Measurements from ENCODE around the gene SPATA46. TPM values are rescaled to one million over a fixed set of nuclear protein-coding genes. Genes with fewer than 3 reads are reported as not detected.
"Not testable (repeated sequence)": the region's sequence is repeated elsewhere in the genome, so short reads cannot be mapped to it uniquely, and the experiment has no call there.

The SPATA46 gene
- total RNA-seq, 1 donor from 2014 or later: not detected

- DNase-seq (ENCODE audit: low read depth in 2 of 2): peak; percentile 5 to 38
These were observed 18.9 kb downstream of the SPATA46 start for GRCh38 chr1:162357681-162358266.

- no peak for DNase-seq (ENCODE audit: low read depth in 2 of 2)
These were observed 23.0 kb downstream of the SPATA46 start for GRCh38 chr1:162353702-162354101.

DNA sequence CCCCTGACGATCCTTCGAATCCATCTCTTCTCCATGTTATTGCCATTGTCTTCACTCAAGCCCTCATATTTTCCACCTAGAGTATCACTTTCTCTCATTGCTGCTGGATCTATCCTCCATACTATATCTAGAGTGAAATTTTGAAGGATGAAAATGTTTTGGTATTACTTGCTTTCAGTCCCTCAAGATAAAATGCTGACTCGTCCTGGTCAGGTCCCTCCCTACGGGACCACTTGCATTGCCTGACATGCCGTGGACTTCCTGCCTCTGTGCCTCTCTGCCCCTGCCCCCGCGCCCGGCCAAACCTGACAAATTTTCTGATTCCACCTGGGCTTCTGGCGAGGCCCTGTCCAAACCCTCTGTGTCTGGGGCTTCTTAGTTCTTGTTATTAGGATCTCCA is 23.6 kb downstream of the SPATA46 start:
- no peak for DNase-seq (ENCODE audit: low read depth in 2 of 2)

DNA sequence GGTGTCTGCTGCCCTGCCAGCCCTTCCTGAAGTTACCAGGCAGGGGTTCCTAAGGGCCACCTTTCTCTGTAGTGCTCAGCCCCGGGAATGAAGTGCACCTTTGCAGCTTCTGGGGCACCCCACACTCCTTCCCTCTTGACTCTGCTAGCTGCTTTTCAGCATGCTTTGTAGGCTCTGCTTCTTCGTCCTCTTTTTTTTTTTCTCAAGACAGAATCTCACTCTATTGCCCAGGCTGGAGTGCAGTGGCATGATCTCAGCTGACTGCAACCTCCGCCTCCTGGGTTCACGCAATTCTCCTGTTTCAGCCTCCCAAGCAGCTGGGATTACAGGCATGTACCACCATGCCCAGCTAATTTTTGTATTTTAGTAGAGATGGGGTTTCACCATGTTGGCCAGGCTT is 24.8 kb downstream of the SPATA46 start:
- not testable (repeated sequence) for DNase-seq (ENCODE audit: low read depth in 2 of 2)

DNA sequence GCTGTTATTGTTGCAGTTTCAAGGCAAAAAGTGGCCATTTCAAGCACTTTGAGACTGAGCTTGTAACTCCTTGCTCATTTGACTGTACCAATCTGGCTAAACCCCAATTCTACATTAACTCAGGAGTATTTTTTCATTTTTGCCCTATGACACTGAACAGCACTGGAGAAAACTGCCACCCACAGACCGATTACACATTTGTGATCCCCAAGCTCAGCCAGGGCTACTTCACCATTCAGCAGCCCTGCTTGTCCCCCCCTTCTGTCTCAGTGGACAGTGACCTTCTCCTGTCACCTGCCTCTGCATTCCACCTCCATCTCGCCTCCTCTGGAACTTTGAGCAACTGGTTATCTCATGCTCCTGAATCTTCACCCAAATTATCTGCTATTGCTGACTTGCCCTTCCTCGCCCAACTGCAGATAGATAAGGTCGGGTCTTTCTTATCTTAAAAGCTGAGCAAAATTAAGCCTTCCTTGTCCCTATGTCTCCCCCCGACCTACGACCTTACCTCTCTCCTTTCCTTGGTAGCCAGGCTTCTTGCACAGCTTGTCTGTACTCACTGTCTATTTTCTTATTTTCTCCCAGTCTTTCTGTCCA is 25.3 kb downstream of the SPATA46 start:
- no peak for DNase-seq (ENCODE audit: low read depth in 2 of 2)

DNA sequence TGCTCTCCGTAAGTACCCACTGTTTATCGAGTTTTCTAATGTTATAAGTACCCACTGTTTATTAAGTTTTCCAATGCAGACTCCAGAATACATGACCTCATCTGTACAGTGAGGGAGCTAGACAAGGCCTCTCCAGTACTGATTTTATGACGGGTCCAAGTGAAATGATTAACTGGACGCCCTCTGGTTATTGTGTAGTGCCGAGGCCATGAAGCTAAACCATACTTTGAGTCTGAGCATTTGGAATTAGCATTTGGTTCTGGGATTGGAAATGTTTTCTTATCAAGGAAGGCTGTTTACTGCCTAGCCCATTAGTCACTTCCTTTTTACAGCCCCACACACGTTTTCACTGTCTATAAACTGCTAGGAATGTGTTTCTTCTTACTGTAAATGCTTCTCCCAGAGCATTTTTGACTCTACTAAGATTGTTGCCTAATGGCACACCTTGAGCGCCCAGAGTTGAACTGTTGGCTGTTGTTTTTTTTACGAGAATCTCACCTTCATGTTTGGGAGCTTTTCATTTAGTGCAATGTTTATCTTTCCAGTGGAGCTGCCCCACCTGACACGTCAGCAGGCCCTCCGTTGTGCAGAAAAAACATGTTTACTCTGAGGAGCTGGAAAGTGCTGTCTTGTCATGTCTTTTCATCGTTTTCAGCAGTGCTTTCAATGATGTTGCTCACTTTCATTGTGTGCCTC is 26.9 kb downstream of the SPATA46 start:
- DNase-seq (ENCODE audit: low read depth in 2 of 2): peak in 1 of 2 donors; percentile 88

GRCh38 chr1:162347281-162347680 is 29.4 kb downstream of the SPATA46 start:
- DNase-seq (ENCODE audit: low read depth in 2 of 2): peak in 1 of 2 donors; percentile 12

- DNase-seq (ENCODE audit: low read depth in 2 of 2): no peak
These were observed 33.2 kb downstream of the SPATA46 start for GRCh38 chr1:162343470-162343869.

- DNase-seq (ENCODE audit: low read depth in 2 of 2): no peak
These were observed 34.1 kb downstream of the SPATA46 start for GRCh38 chr1:162342452-162342983.

GRCh38 chr1:162336621-162337285 is 39.9 kb downstream of the SPATA46 start:
- DNase-seq (ENCODE audit: low read depth in 2 of 2): no peak

- DNase-seq (ENCODE audit: low read depth in 2 of 2): peak in 1 of 2 donors; percentile 89
These were observed 41.5 kb downstream of the SPATA46 start for GRCh38 chr1:162335126-162335525.

DNA sequence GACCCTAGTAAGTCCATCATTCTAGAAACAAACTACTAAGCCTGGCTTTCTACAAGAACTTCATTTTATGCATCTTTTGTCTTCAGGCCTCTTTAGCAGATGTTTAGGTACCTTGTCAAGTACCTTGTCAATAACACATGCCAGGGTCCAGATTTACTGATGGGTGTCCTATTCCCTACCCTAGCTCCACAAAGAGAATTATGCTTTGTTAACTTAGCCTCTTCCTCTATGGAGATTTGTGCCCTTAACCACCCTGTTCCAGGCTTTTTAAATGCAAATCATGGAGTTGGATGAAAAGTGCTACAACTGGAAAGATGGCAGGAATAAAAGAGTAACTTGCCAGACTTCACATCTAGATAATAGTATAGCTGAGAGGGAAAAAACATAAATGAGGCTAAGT is 42.7 kb downstream of the SPATA46 start:
- no peak for DNase-seq (ENCODE audit: low read depth in 2 of 2)

DNA sequence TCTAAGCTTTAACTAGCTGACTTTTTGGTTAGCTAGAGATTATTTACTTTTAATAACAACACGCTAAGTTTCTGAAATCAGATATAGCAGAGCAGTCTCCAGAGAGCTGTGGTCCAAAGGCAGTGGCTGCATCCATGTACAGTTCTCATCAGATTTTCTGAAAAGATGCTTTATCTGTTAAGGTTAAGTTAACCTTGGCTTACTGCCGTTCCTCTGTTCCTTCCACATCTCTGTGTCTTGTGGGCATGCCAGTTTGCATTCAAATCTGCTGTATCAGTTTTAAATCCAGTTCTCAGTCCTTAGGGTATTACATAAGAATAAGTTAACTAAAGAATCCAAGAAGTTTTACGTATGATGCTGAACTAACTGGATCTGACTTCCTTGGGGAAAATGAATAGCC is 46.8 kb downstream of the SPATA46 start:
- no peak for DNase-seq (ENCODE audit: low read depth in 2 of 2)

DNA sequence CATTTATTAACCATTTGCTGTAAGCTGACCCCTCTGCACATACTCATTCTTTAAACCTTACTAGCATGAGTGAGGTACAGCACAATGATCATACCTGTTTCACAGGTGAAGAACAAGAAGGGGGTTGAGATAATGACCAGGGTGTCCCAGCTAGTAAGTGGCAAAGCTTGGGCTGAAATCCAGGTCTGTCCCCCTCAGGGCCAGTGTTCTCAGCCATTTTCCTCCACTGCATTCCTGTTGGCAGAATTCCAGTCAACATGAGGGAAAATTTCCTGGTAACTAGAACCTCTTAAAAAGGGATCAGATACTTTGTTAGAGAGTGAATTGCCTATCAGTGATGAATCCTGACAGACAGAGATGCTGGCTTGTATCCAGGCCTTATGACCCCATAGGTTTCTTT is 48.1 kb downstream of the SPATA46 start:
- DNase-seq (ENCODE audit: low read depth in 2 of 2): peak in 1 of 2 donors; percentile 33

DNA sequence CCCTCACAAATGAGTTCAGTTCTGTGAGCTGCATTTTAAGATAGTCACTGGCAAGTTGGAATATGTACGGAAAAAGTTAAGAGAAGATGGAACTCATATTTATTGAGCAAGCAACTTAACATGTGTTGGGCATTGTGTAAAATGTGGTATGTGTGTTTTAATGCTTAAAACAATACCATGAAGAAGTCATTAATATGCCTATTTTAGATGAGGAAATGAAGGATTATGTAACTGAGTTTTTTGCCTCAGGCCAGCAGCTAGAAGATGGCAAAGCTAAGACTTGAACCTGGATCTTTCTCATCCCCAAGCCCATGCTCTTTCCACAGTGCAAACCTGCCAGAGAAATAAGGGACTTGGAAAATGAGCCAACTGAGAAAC is 48.9 kb downstream of the SPATA46 start:
- no peak for DNase-seq (ENCODE audit: low read depth in 2 of 2)

DNA sequence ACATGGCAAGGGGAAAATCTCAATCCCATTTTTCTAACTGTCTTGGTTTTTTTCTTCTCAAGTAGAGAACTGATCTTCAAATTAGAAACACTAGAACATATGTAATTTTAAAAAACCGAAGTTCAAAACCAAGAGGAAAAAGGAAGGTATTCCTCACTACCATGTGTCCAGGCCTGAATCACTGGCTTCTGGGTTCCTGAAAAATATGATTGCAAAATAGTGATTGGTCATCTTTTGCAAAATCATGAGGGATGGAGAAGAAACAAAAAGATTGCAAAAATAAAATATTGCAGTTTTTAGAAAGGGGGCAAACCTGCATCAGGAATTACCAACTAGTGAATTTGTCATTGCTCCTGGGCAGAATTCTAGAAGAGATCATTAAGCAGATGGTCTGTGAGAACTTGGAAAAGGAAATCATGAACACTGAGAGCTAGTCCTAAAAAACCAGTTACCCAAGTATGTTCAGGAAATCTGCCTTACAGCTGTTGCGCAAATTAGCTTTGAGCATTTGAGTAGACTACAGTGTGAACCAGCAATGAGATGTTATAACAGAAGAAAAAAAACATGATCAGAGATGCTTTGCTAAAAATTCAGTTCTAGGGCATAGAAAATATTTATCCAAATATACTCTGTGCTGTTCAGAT is 49.4 kb downstream of the SPATA46 start:
- DNase-seq (ENCODE audit: low read depth in 2 of 2): no peak

GRCh38 chr1:162326559-162326958 is 50.1 kb downstream of the SPATA46 start:
- no peak for DNase-seq (ENCODE audit: low read depth in 2 of 2)

DNA sequence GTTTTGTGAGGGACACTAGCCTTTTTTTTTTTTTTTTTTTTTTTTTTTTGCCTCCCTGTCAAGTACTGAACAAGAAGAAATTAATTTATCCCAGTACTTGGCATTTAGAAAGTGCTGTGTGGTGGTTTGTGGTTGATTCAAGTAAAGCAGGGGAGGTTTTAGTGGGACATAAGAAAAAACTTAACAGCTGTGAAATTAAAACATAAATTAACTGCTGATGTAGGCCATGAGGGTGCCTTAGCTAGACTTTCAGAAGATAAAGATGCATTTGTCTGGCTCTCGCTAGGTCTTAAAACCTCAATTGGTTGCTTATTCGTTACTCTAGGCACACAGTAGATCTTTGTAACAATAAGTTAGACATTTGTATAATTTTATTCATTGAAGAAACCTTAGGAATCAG is 52.3 kb downstream of the SPATA46 start:
- no peak for DNase-seq (ENCODE audit: low read depth in 2 of 2)

Data from dermis microvascular lymphatic vessel endothelial cell (primary cell).